SK-N-SH (cell line): ENCODE results near the gene PCYT1A. TPM values are rescaled to one million over a fixed set of nuclear protein-coding genes. Genes with fewer than 3 reads are reported as not detected.

Experiments used
- CTCF ChIA-PET: fragments of 300-600, 350-600 bp; formaldehyde crosslinking; extraction: SDS; loops from one replicate; lab custom pipeline; 2021; lab: Yijun Ruan, JAX
- POLR2A ChIA-PET: fragments of 350-600 bp; sonication (Branson Sonifier 250); formaldehyde crosslinking; extraction: SDS; loops from one replicate; lab custom pipeline; 2020; ENCODE audit warnings: antibody characterized with exemption, inconsistent platforms; lab: Yijun Ruan, JAX
- DNase-seq: peaks from one replicate; pipeline ENCODE4 v3.0.0; 2012
- H2AFZ ChIP-seq: fragments of 200-600 bp; sonication (generic); 2 replicates; pipeline ENCODE4 v1.8.1; 2016; ENCODE audit warnings: antibody characterized with exemption, mild to moderate bottlenecking, low read depth
- H3F3A ChIP-seq: fragments of 200-600 bp; sonication (generic); replicated peaks from 2 replicates; pipeline ENCODE3; 2016; ENCODE audit warnings: antibody characterized with exemption, mild to moderate bottlenecking; ENCODE audit not compliant: insufficient read depth
- H3K27ac ChIP-seq, 2 experiments: fragments of 200-500 bp in 1 of 2; fragments of 200-600 bp in 1 of 2; sonication (Bioruptor generic) in 1 of 2; sonication (generic), shearing (Covaris generic) in 1 of 2; 2 replicates each; pipeline versions ENCODE4 v1.5.1 to v1.6.1; 2014 to 2016; ENCODE audit warnings: low read depth in 2 of 2, inconsistent platforms in 1 of 2, low read length in 1 of 2, mild to moderate bottlenecking in 1 of 2, mixed read lengths in 1 of 2
- H3K27me3 ChIP-seq: fragments of 200-600 bp; sonication (generic), shearing (Covaris generic); 2 replicates; pipeline ENCODE4 v1.6.1; 2016; ENCODE audit warnings: mixed run types; ENCODE audit not compliant: insufficient read depth
- H3K36me3 ChIP-seq, 2 experiments: fragments of 200-500 bp in 1 of 2; fragments of 200-600 bp in 1 of 2; sonication (Bioruptor generic) in 1 of 2; sonication (generic) in 1 of 2; replicated peaks in 1 of 2; 2 replicates each; pipeline versions ENCODE3 to v1.5.1; 2014 to 2016; ENCODE audit warnings: low read length in 1 of 2, mild to moderate bottlenecking in 1 of 2; ENCODE audit not compliant: insufficient read depth in 2 of 2, control insufficient read depth in 1 of 2
- H3K4me1 ChIP-seq, 2 experiments: fragments of 200-500 bp in 1 of 2; fragments of 200-600 bp in 1 of 2; sonication (Bioruptor generic) in 1 of 2; sonication (generic), shearing (Covaris generic) in 1 of 2; 2 replicates each; pipeline versions ENCODE4 v1.5.1 to v1.6.1; 2014 to 2016; ENCODE audit warnings: low read depth in 1 of 2, low read length in 1 of 2, mixed run types in 1 of 2; ENCODE audit not compliant: insufficient read depth in 2 of 2, control insufficient read depth in 1 of 2
- H3K4me2 ChIP-seq: fragments of 200-600 bp; sonication (generic), shearing (Covaris generic); 2 replicates; pipeline ENCODE4 v1.6.1; 2017; ENCODE audit warnings: mixed run types
- H3K4me3 ChIP-seq, 2 experiments: fragments of 200-500 bp in 1 of 2; fragments of 200-600 bp in 1 of 2; sonication (Bioruptor generic) in 1 of 2; sonication (generic), shearing (Covaris generic) in 1 of 2; 2 replicates each; pipeline versions ENCODE4 v1.5.1 to v1.8.1; 2014 to 2016; ENCODE audit warnings: low read depth in 2 of 2, inconsistent platforms in 1 of 2, low read length in 1 of 2, mild to moderate bottlenecking in 1 of 2, mixed read lengths in 1 of 2, moderate library complexity in 1 of 2
- H3K79me2 ChIP-seq: fragments of 200-600 bp; sonication (generic); 2 replicates; pipeline ENCODE4 v1.8.1; 2017; ENCODE audit warnings: mild to moderate bottlenecking; ENCODE audit not compliant: insufficient read depth
- H3K9ac ChIP-seq: fragments of 200-600 bp; sonication (generic); 2 replicates; pipeline ENCODE4 v1.6.1; 2017; ENCODE audit warnings: mixed run types
- H3K9me2 ChIP-seq: fragments of 200-600 bp; sonication (generic); 2 replicates; pipeline ENCODE4 v1.6.1; 2017; ENCODE audit warnings: mixed run types
- H3K9me3 ChIP-seq: fragments of 200-600 bp; sonication (generic); 2 replicates; pipeline ENCODE4 v1.6.1; 2017; ENCODE audit warnings: mixed run types, mild to moderate bottlenecking, moderate library complexity
- H4K20me1 ChIP-seq: fragments of 200-600 bp; sonication (generic); 2 replicates; pipeline ENCODE4 v1.6.1; 2017; ENCODE audit warnings: mild to moderate bottlenecking, mixed run types; ENCODE audit not compliant: insufficient read depth
- CHD2 ChIP-seq: fragments of 150-350 bp; IDR thresholded peaks from 2 replicates; pipeline ENCODE4 v1.6.1; 2018; ENCODE audit warnings: low read length; ENCODE audit not compliant: partially characterized antibody
- FOSL2 ChIP-seq: IDR thresholded peaks from 2 replicates; pipeline ENCODE4 v1.4.0; 2012; ENCODE audit warnings: low read depth, mild to moderate bottlenecking, moderate library complexity, borderline replicate concordance
- GABPA ChIP-seq: IDR thresholded peaks from 2 replicates; pipeline ENCODE4 v1.4.0; 2012; ENCODE audit warnings: low read depth, mild to moderate bottlenecking
- IRF3 ChIP-seq: fragments of 150-350 bp; IDR thresholded peaks from 2 replicates; pipeline ENCODE4 v1.6.1; 2016; ENCODE audit warnings: mild to moderate bottlenecking, low read depth, low read length
- MXI1 ChIP-seq: IDR thresholded peaks from 2 replicates; pipeline ENCODE4 v1.6.1; 2012; ENCODE audit warnings: mild to moderate bottlenecking, low read depth, low read length, improper control_type of control experiment
- NFIC ChIP-seq: IDR thresholded peaks from 2 replicates; pipeline ENCODE4 v1.4.0; 2012; ENCODE audit warnings: borderline replicate concordance
- NRF1 ChIP-seq: IDR thresholded peaks from 2 replicates; pipeline ENCODE4 v1.6.1; 2012; ENCODE audit warnings: low read depth, mild to moderate bottlenecking, low read length
- POLR2AphosphoS5 ChIP-seq: IDR thresholded peaks from 2 replicates; pipeline ENCODE4 v1.6.1; 2012; ENCODE audit warnings: low read depth, low read length
- RAD21 ChIP-seq: IDR thresholded peaks from 2 replicates; pipeline ENCODE4 v1.6.1; 2012; ENCODE audit warnings: mild to moderate bottlenecking, low read length
- RCOR1 ChIP-seq: fragments of 150-350 bp; IDR thresholded peaks from 2 replicates; pipeline ENCODE4 v1.6.1; 2017; ENCODE audit warnings: antibody characterized with exemption, low read length
- RXRA ChIP-seq: IDR thresholded peaks from 2 replicates; pipeline ENCODE4 v1.4.0; 2012; ENCODE audit warnings: low read depth, mild to moderate bottlenecking, borderline replicate concordance
- SIN3A ChIP-seq: IDR thresholded peaks from 2 replicates; pipeline ENCODE4 v1.6.1; 2012; ENCODE audit warnings: low read depth, mild to moderate bottlenecking, low read length, moderate library complexity, borderline replicate concordance
- TAF1 ChIP-seq: IDR thresholded peaks from 2 replicates; pipeline ENCODE4 v1.6.1; 2012; ENCODE audit warnings: low read depth, mild to moderate bottlenecking, low read length, moderate library complexity, borderline replicate concordance
- TEAD4 ChIP-seq: IDR thresholded peaks from 2 replicates; pipeline ENCODE4 v1.4.0; 2012; ENCODE audit warnings: mild to moderate bottlenecking, borderline replicate concordance; ENCODE audit not compliant: insufficient read depth
- YY1 ChIP-seq: IDR thresholded peaks from 2 replicates; pipeline ENCODE4 v1.4.0; 2012; ENCODE audit warnings: low read depth, mild to moderate bottlenecking
- WGBS: methylation state at CpG from one replicate; pipeline ENCODE4 v1.1.6; 2017; ENCODE audit warnings: low lambda C conversion rate; 5-methylcytosine and 5-hydroxymethylcytosine counted together
- polyA plus RNA-seq, 3 experiments: library from polyadenylated mRNA; depleted of rRNA; stranded (reverse); fragments of >200 nt; gene quantifications; 2 replicates each; pipeline ENCODE4 v1.2.3, GENCODE V29; 2012
- TF ChIP-seq, protein P1 (sequence below): fragments of 200-600 bp; sonication (generic); IDR thresholded peaks from 2 replicates; pipeline ENCODE4 v1.6.1; 2017; ENCODE audit warnings: antibody characterized with exemption, mild to moderate bottlenecking, moderate library complexity
- TF ChIP-seq, protein P2 (sequence below): IDR thresholded peaks from 2 replicates; pipeline ENCODE4; 2012
- TF ChIP-seq, protein P3 (sequence below): IDR thresholded peaks from 2 replicates; pipeline ENCODE4 v1.4.0; 2012; ENCODE audit warnings: low read depth, borderline replicate concordance

Gene PCYT1A
- polyA plus RNA-seq, 1 of the 3 experiments (the other 2 are of a cell fraction) = 45.9 TPM

GRCh38 chr3:196323691-196324090 is 36.2 kb upstream of the PCYT1A start:
- H2AFZ ChIP-seq = no peak overlapping the region
- H3K4me2 ChIP-seq = no peak overlapping the region
- H3K4me3 ChIP-seq = no peak overlapping the region
- peak; percentile 61 for DNase-seq
- POLR2A ChIA-PET = no interaction called here
- no peaks in the 10 kb centered on the region for H3F3A ChIP-seq
- TF ChIP-seq TAF1 (no peak), RCOR1 (no peak), MXI1 (peak; percentile 29; the same call in 1 of the 2 replicates), RAD21 (peak; percentile 17; the same call in 1 of the 2 replicates)
- TF ChIP-seq, protein P1, sequence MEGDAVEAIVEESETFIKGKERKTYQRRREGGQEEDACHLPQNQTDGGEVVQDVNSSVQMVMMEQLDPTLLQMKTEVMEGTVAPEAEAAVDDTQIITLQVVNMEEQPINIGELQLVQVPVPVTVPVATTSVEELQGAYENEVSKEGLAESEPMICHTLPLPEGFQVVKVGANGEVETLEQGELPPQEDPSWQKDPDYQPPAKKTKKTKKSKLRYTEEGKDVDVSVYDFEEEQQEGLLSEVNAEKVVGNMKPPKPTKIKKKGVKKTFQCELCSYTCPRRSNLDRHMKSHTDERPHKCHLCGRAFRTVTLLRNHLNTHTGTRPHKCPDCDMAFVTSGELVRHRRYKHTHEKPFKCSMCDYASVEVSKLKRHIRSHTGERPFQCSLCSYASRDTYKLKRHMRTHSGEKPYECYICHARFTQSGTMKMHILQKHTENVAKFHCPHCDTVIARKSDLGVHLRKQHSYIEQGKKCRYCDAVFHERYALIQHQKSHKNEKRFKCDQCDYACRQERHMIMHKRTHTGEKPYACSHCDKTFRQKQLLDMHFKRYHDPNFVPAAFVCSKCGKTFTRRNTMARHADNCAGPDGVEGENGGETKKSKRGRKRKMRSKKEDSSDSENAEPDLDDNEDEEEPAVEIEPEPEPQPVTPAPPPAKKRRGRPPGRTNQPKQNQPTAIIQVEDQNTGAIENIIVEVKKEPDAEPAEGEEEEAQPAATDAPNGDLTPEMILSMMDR = peak; percentile 22; the same call in 1 of the 2 replicates
- CTCF ChIA-PET = interaction anchor here (1.2 to 1.5 kb wide), 4 partner anchors 10 to 16 kb away, joined by 3 to 6 read pairs (median 3); no protein-coding TSS in a partner anchor
- no peaks in the 10 kb centered on the region for H3K9me3 ChIP-seq
- H3K9me2 ChIP-seq = no peaks in the 10 kb centered on the region
- no peak overlapping the region for H3K9ac ChIP-seq
- H3K27ac ChIP-seq = no peak overlapping the region
- H3K36me3 ChIP-seq = no peaks in the 10 kb centered on the region
- 79% methylated on average over 11 of the region's 11 CpGs for WGBS
- H3K27me3 ChIP-seq = no peaks in the 10 kb centered on the region
- H3K79me2 ChIP-seq = peaks cover 3% of the 10 kb centered on the region
- no peaks in the 10 kb centered on the region for H3K4me1 ChIP-seq
- no peaks in the 10 kb centered on the region for H4K20me1 ChIP-seq

- Histone ChIP-seq H3K36me3 (no peaks in the 10 kb centered on the region), H3K4me3 (no peak overlapping the region), H2AFZ (no peak overlapping the region), H3K27ac (no peak overlapping the region), H3F3A (no peaks in the 10 kb centered on the region), H3K79me2 (peaks cover 8% of the 10 kb centered on the region), H3K9ac (no peak overlapping the region), H3K9me2 (no peaks in the 10 kb centered on the region), H4K20me1 (no peaks in the 10 kb centered on the region), H3K4me2 (no peak overlapping the region), H3K4me1 (no peaks in the 10 kb centered on the region), H3K27me3 (no peaks in the 10 kb centered on the region), H3K9me3 (no peaks in the 10 kb centered on the region)
- DNase-seq = no peak
- no peak for TF ChIP-seq TEAD4
- TF ChIP-seq YY1 = no peak
- TF ChIP-seq TAF1 = no peak
- TF ChIP-seq CHD2 = no peak
- no peak for TF ChIP-seq GABPA
- no peak for TF ChIP-seq NFIC
- TF ChIP-seq FOSL2 = no peak
- no peak for TF ChIP-seq POLR2AphosphoS5
- TF ChIP-seq, protein P2, sequence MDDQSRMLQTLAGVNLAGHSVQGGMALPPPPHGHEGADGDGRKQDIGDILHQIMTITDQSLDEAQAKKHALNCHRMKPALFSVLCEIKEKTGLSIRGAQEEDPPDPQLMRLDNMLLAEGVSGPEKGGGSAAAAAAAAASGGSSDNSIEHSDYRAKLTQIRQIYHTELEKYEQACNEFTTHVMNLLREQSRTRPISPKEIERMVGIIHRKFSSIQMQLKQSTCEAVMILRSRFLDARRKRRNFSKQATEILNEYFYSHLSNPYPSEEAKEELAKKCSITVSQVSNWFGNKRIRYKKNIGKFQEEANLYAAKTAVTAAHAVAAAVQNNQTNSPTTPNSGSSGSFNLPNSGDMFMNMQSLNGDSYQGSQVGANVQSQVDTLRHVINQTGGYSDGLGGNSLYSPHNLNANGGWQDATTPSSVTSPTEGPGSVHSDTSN = no peak
- TF ChIP-seq SIN3A = no peak
- no peak for TF ChIP-seq RAD21
- TF ChIP-seq, protein P3, sequence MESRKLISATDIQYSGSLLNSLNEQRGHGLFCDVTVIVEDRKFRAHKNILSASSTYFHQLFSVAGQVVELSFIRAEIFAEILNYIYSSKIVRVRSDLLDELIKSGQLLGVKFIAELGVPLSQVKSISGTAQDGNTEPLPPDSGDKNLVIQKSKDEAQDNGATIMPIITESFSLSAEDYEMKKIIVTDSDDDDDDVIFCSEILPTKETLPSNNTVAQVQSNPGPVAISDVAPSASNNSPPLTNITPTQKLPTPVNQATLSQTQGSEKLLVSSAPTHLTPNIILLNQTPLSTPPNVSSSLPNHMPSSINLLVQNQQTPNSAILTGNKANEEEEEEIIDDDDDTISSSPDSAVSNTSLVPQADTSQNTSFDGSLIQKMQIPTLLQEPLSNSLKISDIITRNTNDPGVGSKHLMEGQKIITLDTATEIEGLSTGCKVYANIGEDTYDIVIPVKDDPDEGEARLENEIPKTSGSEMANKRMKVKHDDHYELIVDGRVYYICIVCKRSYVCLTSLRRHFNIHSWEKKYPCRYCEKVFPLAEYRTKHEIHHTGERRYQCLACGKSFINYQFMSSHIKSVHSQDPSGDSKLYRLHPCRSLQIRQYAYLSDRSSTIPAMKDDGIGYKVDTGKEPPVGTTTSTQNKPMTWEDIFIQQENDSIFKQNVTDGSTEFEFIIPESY = no peak
- TF ChIP-seq NRF1 = no peak
- TF ChIP-seq RCOR1 = no peak
- TF ChIP-seq, protein P1 = no peak
- TF ChIP-seq MXI1 = no peak
- no peak for TF ChIP-seq IRF3
- no peak for TF ChIP-seq RXRA
- WGBS = 100% methylated on average over 4 of the region's 4 CpGs
- CTCF ChIA-PET = interaction anchor here (1.2 to 1.3 kb wide), 3 partner anchors 11 to 16 kb away, joined by 3 read pairs; no protein-coding TSS in a partner anchor
- POLR2A ChIA-PET = no interaction called here
Observed at GRCh38 chr3:196323016-196323415, 35.5 kb upstream of the PCYT1A start.
